B cell (primary cell): Measurements from ENCODE around the gene PSMD9. TPM values are rescaled to one million over a fixed set of nuclear protein-coding genes. Genes with fewer than 3 reads are reported as not detected.

Experiments
- ATAC-seq: fragments of 200-7000 bp; cut with Tn5 transposase; one replicate; pipeline ENCODE4 v1.10.0; 2021; ENCODE audit warnings: low read depth, mild to moderate bottlenecking, moderate number of reproducible peaks, moderate library complexity
- CTCF ChIA-PET: fragments of 350-600 bp; sonication (Branson Sonifier 250); formaldehyde crosslinking; loops from one replicate; lab custom pipeline; 2021; ENCODE audit warnings: antibody characterized with exemption, inconsistent platforms; lab: Charles Lee
- POLR2A ChIA-PET: fragments of 350-600 bp; sonication (Branson Sonifier 250); formaldehyde crosslinking; loops from one replicate; lab custom pipeline; 2021; ENCODE audit warnings: antibody characterized with exemption; lab: Charles Lee
- DNase-seq: peaks from one replicate; pipeline ENCODE4 v3.0.0; 2013
- H2AFZ ChIP-seq: 2 replicates; pipeline ENCODE4 v1.6.1; 2012; ENCODE audit warnings: mild to moderate bottlenecking, low read depth, low read length; ENCODE audit not compliant: insufficient read depth, poor library complexity, severe bottlenecking
- H3K27ac ChIP-seq, 2 donors: 1 replicate in 1 of 2; 2 replicates in 1 of 2; pipeline ENCODE4 v1.5.1; 2012 to 2013; ENCODE audit warnings: low read length in 2 of 2, mild to moderate bottlenecking in 2 of 2, moderate library complexity in 1 of 2
- H3K27me3 ChIP-seq, 4 experiments: fragments of 200-600 bp in 1 of 4; sonication (generic) in 1 of 4; replicated peaks in 1 of 4; 1 replicate in 2 of 4; 2 replicates in 2 of 4; pipeline versions ENCODE4 v1.6.1 to v1.7.0; 2013 to 2016; ENCODE audit warnings: low read length in 3 of 4, mild to moderate bottlenecking in 2 of 4, mixed read lengths in 1 of 4, moderate library complexity in 1 of 4; ENCODE audit not compliant: insufficient read depth in 4 of 4, control insufficient read depth in 3 of 4; ENCODE audit errors: control extremely low read depth in 1 of 4
- H3K36me3 ChIP-seq, 2 experiments: replicated peaks in 1 of 2; 1 replicate in 1 of 2; 2 replicates in 1 of 2; pipeline versions ENCODE4 v1.6.1 to v1.7.1; 2013; ENCODE audit warnings: low read length in 1 of 2; ENCODE audit not compliant: insufficient read depth in 2 of 2, control insufficient read depth in 1 of 2; ENCODE audit errors: control extremely low read depth in 1 of 2, extremely low read depth in 1 of 2
- H3K4me1 ChIP-seq, 2 donors: fragments of 200-600 bp in 1 of 2; sonication (generic) in 1 of 2; 1 replicate in 1 of 2; 2 replicates in 1 of 2; pipeline versions ENCODE4 v1.5.1 to v1.6.1; 2013 to 2017; ENCODE audit warnings: low read length in 2 of 2; ENCODE audit not compliant: control insufficient read depth in 2 of 2, insufficient read depth in 2 of 2
- H3K4me2 ChIP-seq: replicated peaks from 2 replicates; pipeline ENCODE3; 2012; ENCODE audit warnings: mild to moderate bottlenecking, low read depth, low read length; ENCODE audit not compliant: poor library complexity, severe bottlenecking
- H3K4me3 ChIP-seq, 5 experiments: fragments of 200-600 bp in 1 of 5; sonication (generic) in 1 of 5; 1 replicate in 3 of 5; 2 replicates in 2 of 5; pipeline versions ENCODE4 v1.5.1 to v1.7.0; 2011 to 2016; ENCODE audit warnings: low read length in 4 of 5, mild to moderate bottlenecking in 4 of 5, low read depth in 2 of 5, control low read depth in 1 of 5, moderate library complexity in 1 of 5; ENCODE audit not compliant: insufficient read depth in 1 of 5; ENCODE audit errors: control extremely low read depth in 1 of 5, extremely low read depth in 1 of 5
- H3K79me2 ChIP-seq: fragments of 200-600 bp; sonication (generic); one replicate; pipeline ENCODE4 v1.6.0; 2016; ENCODE audit warnings: low read length; ENCODE audit not compliant: control insufficient read depth, insufficient read depth
- H3K9ac ChIP-seq: fragments of 200-600 bp; sonication (generic); 2 replicates; pipeline ENCODE4 v1.6.1; 2017; ENCODE audit warnings: mild to moderate bottlenecking, low read length, moderate library complexity
- H3K9me3 ChIP-seq, 3 donors: one replicate each; pipeline versions ENCODE4 v1.6.1 to v1.7.1; 2013; ENCODE audit warnings: low read length in 2 of 3; ENCODE audit not compliant: control insufficient read depth in 2 of 3, insufficient read depth in 1 of 3; ENCODE audit errors: control extremely low read depth in 1 of 3
- H4K20me1 ChIP-seq: 2 replicates; pipeline ENCODE4 v1.6.0; 2012; ENCODE audit warnings: mild to moderate bottlenecking, low read length; ENCODE audit not compliant: insufficient read depth, control insufficient read depth, poor library complexity, severe bottlenecking
- H3K27ac Mint-ChIP-seq: one replicate; pipeline ENCODE4 v1.8.0; 2021; ENCODE audit warnings: mixed read lengths
- H3K27me3 Mint-ChIP-seq: one replicate; pipeline ENCODE4 v1.8.0; 2021; ENCODE audit warnings: mixed read lengths
- H3K4me1 Mint-ChIP-seq: one replicate; pipeline ENCODE4 v1.8.0; 2021; ENCODE audit warnings: mixed read lengths
- H3K4me3 Mint-ChIP-seq: one replicate; pipeline ENCODE4 v1.8.0; 2021; ENCODE audit warnings: mixed read lengths
- H3K9me3 Mint-ChIP-seq: one replicate; pipeline ENCODE4 v1.8.0; 2022; ENCODE audit warnings: mixed read lengths; ENCODE audit not compliant: insufficient read depth
- EZH2 ChIP-seq: IDR thresholded peaks from 2 replicates; pipeline ENCODE4 v1.6.1; 2012; ENCODE audit warnings: borderline replicate concordance, low read depth, mild to moderate bottlenecking, moderate library complexity, low read length; ENCODE audit not compliant: insufficient read depth, poor library complexity, severe bottlenecking
- WGBS: methylation state at CpG from one replicate; pipeline ENCODE4 v1.1.5; 2013; ENCODE audit warnings: missing lambda C conversion rate; ENCODE audit not compliant: insufficient coverage; 5-methylcytosine and 5-hydroxymethylcytosine counted together
- intact Hi-C: fragments of 100-400 bp; cut with micrococcal nuclease; formaldehyde crosslinking; loops from one replicate; pipeline ENCODE4 v1.10.0; 2022
- polyA plus RNA-seq: library from polyadenylated mRNA; depleted of rRNA; stranded (reverse); fragments of >200 nt; gene quantifications from 2 replicates; pipeline ENCODE4 v1.2.3, GENCODE V29; 2012
- total RNA-seq, 2 donors: library from RNA; stranded (reverse); fragments of 120-200 nt in 1 of 2; gene quantifications; 1 replicate in 1 of 2; 2 replicates in 1 of 2; pipeline versions ENCODE4 v1.2.3 to v1.2.4, GENCODE V29; 2013 to 2022
- TF ChIP-seq, protein P1 (sequence below): fragments of 200-600 bp; IDR thresholded peaks from one replicate; pipeline ENCODE4 v1.8.0; 2022; ENCODE audit warnings: antibody characterized with exemption, mild to moderate bottlenecking

PSMD9 gene
- total and polyA plus RNA-seq, 2 donors (not counting 1 experiment from before 2014, with no cell fraction given): 37.1 to 83.4 TPM

- peaks cover 0 to 5% (median 0%) of the 10 kb centered on the region in 3 donors for H3K9me3 ChIP-seq
- POLR2A ChIA-PET: interaction anchor here (0.6 kb wide), 1 partner anchor 1286 kb away, joined by 5 read pairs; no protein-coding TSS in a partner anchor
- Mint-ChIP-seq H3K27ac (no peak overlapping the region), H3K4me1 (peaks cover 29% of the 10 kb centered on the region), H3K27me3 (no peaks in the 10 kb centered on the region), H3K4me3 (no peak overlapping the region), H3K9me3 (no peaks in the 10 kb centered on the region)
- no peak overlapping the region for H3K27ac ChIP-seq
- H3K79me2 ChIP-seq: no peaks in the 10 kb centered on the region
- no peaks in the 10 kb centered on the region for H3K27me3 ChIP-seq
- H3K9ac ChIP-seq: no peak overlapping the region
- DNase-seq (no peak), ATAC-seq (no peak)
- no peaks in the 10 kb centered on the region for H3K36me3 ChIP-seq
- H3K4me2 ChIP-seq: no peak overlapping the region
- no peak for TF ChIP-seq EZH2
- TF ChIP-seq, protein P1, sequence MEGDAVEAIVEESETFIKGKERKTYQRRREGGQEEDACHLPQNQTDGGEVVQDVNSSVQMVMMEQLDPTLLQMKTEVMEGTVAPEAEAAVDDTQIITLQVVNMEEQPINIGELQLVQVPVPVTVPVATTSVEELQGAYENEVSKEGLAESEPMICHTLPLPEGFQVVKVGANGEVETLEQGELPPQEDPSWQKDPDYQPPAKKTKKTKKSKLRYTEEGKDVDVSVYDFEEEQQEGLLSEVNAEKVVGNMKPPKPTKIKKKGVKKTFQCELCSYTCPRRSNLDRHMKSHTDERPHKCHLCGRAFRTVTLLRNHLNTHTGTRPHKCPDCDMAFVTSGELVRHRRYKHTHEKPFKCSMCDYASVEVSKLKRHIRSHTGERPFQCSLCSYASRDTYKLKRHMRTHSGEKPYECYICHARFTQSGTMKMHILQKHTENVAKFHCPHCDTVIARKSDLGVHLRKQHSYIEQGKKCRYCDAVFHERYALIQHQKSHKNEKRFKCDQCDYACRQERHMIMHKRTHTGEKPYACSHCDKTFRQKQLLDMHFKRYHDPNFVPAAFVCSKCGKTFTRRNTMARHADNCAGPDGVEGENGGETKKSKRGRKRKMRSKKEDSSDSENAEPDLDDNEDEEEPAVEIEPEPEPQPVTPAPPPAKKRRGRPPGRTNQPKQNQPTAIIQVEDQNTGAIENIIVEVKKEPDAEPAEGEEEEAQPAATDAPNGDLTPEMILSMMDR: no peak
- CTCF ChIA-PET: interaction anchor here (1.6 kb wide), 1 partner anchor 18 kb away, joined by 3 read pairs; no protein-coding TSS in a partner anchor
- intact Hi-C loops: no loop called here
- no peak overlapping the region for H3K4me3 ChIP-seq
- H2AFZ ChIP-seq: no peak overlapping the region
- no CpG with 5 or more reads among the region's 2 CpGs for WGBS
- H4K20me1 ChIP-seq: no peaks in the 10 kb centered on the region
- peaks cover 16 to 21% of the 10 kb centered on the region in 2 donors for H3K4me1 ChIP-seq
These were observed 45.7 kb downstream of the PSMD9 start for GRCh38 chr12:121934309-121934664.

DNA sequence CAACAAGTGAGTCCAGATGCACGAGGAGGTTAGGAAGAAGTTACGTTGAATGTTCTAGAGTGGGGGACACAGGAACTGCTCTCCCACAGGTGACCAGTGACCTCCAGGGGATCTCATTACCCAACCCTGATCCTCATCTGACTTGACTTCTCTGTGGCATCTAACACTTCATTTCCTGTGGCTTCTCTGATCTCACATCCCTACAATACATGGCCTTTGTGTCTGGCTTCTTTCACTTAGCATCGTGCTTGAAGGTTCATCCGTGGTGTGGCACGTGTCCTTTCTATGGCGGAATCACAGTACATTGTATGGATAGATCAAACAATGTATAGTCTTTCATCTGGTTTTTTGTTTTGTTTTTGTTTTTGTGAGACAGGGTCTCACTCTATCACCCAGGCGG lies 49.1 kb downstream of the PSMD9 start:
- peaks cover 12% of the 10 kb centered on the region for H3K4me1 Mint-ChIP-seq
- no peak overlapping the region for H3K9ac ChIP-seq
- no peak overlapping the region for H3K4me2 ChIP-seq
- no peaks in the 10 kb centered on the region for H3K36me3 ChIP-seq
- ChIA-PET CTCF (no interaction called here), POLR2A (no interaction called here)
- DNase-seq: no peak
- no peak overlapping the region for H3K4me3 ChIP-seq
- no peaks in the 10 kb centered on the region for H4K20me1 ChIP-seq
- H3K79me2 ChIP-seq: no peaks in the 10 kb centered on the region
- H3K4me1 ChIP-seq: peaks cover 4 to 8% of the 10 kb centered on the region in 2 donors
- H2AFZ ChIP-seq: no peak overlapping the region
- TF ChIP-seq, protein P1: no peak
- TF ChIP-seq EZH2: no peak
- no peak overlapping the region for H3K27ac ChIP-seq
- 88% methylated on average over 1 of the region's 7 CpGs for WGBS
- no peak for ATAC-seq
- no peak overlapping the region for H3K4me3 Mint-ChIP-seq
- no peaks in the 10 kb centered on the region for H3K9me3 Mint-ChIP-seq
- H3K27me3 ChIP-seq: no peaks in the 10 kb centered on the region
- no peaks in the 10 kb centered on the region for H3K27me3 Mint-ChIP-seq
- H3K27ac Mint-ChIP-seq: no peak overlapping the region
- intact Hi-C loops: no loop called here
- peaks cover 0 to 5% (median 0%) of the 10 kb centered on the region in 3 donors for H3K9me3 ChIP-seq
